ES-I3 (cell line): ENCODE measurements around the gene CACNA2D4.

Experiments
- H3K36me3 ChIP-seq: 2 replicates; pipeline ENCODE4 v1.6.1; 2013; ENCODE audit warnings: mild to moderate bottlenecking, low read length, control low read depth, moderate library complexity; ENCODE audit not compliant: insufficient read depth
- H3K4me1 ChIP-seq: 2 replicates; pipeline ENCODE4 v1.6.1; 2013; ENCODE audit warnings: mild to moderate bottlenecking, control low read depth, low read length; ENCODE audit not compliant: insufficient read depth
- H3K9ac ChIP-seq: 2 replicates; pipeline ENCODE4 v1.6.1; 2013; ENCODE audit warnings: low read depth, mild to moderate bottlenecking, low read length, moderate library complexity
- H3K9me3 ChIP-seq: 2 replicates; pipeline ENCODE4 v1.6.1; 2013; ENCODE audit warnings: mild to moderate bottlenecking, low read length, moderate library complexity; ENCODE audit not compliant: control insufficient read depth, insufficient read depth

Gene CACNA2D4

DNA sequence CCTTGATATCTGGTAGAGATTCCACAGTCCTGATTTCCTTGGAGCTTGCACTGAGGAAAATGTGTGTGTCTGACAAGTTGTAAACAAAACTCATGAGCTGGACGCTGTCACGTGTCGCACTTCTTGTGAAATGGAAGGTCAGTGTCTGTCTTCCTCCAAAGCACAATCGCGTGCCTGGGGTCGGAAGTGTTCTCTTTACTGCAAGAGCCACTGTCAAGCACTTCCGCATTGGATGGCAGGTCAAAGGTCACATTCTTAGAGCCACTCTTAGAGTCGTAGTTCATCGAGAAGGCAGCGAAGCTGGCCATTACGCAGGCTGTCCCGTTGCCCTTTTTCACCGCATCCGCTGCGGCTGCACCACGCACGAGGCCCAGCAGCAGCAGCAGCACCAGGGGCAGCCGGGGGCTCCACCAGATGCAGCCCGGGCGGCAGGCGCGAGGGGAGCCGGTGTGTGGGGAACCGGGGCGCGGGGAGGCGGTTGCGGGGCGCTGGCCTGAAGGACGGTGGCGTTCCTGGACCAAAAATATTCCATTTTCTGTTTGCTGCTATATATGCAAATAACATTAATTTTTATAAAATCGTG, 53.1 kb downstream of the CACNA2D4 start:
- H3K9me3 ChIP-seq = no peaks in the 10 kb centered on the region
- H3K36me3 ChIP-seq = no peaks in the 10 kb centered on the region
- no peak overlapping the region for H3K9ac ChIP-seq
- H3K4me1 ChIP-seq = no peaks in the 10 kb centered on the region

- no peaks in the 10 kb centered on the region for H3K9me3 ChIP-seq
- H3K36me3 ChIP-seq = no peaks in the 10 kb centered on the region
- no peak overlapping the region for H3K9ac ChIP-seq
- no peaks in the 10 kb centered on the region for H3K4me1 ChIP-seq
Observed at GRCh38 chr12:1864867-1865266, 53.6 kb downstream of the CACNA2D4 start.

DNA sequence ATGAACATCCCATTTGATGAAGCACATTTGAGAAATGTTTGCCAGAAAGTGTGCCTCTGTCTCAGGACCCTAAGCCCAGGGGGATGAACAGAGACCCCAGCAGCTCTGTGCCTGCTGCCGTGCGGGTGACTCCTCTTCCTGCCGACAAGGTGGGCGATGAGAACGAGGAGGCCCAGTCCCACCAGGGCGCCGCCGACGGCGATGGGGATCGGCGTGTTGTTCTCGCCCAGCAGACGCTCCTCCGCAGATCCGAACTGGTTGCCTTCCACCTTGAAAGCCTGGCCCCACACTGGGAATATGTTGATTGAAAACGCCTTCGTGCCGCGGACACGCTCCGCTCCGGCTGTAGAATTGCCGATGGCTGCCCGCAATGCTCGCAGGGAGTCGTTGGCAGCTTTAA, 54.0 kb downstream of the CACNA2D4 start:
- H3K4me1 ChIP-seq = no peaks in the 10 kb centered on the region
- H3K9me3 ChIP-seq = no peaks in the 10 kb centered on the region
- no peak overlapping the region for H3K9ac ChIP-seq
- no peaks in the 10 kb centered on the region for H3K36me3 ChIP-seq

DNA sequence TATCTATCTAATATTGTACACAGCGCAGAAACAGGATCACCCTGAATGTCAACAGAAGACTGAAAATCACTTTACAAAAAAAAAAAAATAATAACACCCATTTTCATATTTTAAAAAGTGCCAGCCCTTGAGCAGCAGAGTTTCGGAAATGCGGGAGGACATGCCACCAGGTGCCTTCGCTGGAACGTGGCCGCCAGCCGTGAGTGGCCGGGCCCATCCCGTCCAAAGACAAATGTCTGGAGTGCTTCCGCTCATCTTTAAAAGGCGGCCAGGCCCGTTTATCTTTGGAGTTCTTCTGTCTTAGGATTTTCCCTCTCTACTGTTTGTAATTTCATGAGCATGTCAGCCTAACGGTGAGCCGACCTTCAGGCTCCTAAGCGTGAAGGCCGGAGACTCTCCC, 54.6 kb downstream of the CACNA2D4 start:
- H3K4me1 ChIP-seq = no peaks in the 10 kb centered on the region
- no peak overlapping the region for H3K9ac ChIP-seq
- no peaks in the 10 kb centered on the region for H3K36me3 ChIP-seq
- no peaks in the 10 kb centered on the region for H3K9me3 ChIP-seq

DNA sequence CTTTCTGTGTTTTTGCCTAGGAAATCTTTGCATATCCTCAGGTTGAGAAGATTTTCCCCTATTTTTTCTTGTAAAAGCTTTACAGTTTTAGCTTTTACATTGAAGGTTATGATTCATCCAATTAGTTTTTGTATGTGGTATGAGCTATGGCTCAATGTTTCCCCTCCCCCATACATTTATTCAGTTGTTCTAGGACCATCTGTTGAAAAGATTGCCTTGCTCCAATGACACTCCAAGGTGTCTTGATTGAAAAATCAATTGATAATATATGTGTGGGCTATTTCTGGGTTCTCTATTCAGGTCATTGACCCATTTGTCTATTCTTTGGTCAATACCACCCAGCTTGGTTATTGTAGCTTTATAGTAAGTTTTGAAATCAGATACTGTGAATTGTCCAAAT, 55.5 kb downstream of the CACNA2D4 start:
- Histone ChIP-seq H3K4me1 (no peaks in the 10 kb centered on the region), H3K9ac (no peak overlapping the region), H3K9me3 (no peaks in the 10 kb centered on the region), H3K36me3 (no peaks in the 10 kb centered on the region)

- H3K4me1 ChIP-seq = no peaks in the 10 kb centered on the region
- no peaks in the 10 kb centered on the region for H3K36me3 ChIP-seq
- no peak overlapping the region for H3K9ac ChIP-seq
- H3K9me3 ChIP-seq = peaks cover 9% of the 10 kb centered on the region
Observed at GRCh38 chr12:1859643-1860042, 58.8 kb downstream of the CACNA2D4 start.

- H3K36me3 ChIP-seq = no peaks in the 10 kb centered on the region
Observed at GRCh38 chr12:1858456-1858855, 60.0 kb downstream of the CACNA2D4 start.

DNA sequence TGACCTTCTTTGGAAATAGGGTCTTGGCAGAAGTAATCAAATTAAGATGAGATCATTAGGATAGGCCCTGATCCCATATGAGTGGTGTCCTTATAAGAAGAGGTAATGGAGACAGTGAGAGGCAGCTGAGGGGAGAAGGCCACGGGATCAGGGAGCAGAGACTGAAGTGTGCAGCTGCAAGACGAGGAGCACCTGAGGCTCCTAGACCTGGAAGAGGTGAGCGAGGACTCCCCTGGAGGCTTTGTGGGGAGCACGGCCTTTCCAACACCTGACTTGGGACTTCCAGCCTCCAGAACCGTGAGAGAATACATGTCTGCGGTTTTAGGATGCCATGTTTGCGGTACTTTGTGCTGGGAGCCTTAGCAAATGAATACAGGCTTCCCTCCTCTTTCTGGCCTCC, 60.6 kb downstream of the CACNA2D4 start:
- H3K36me3 ChIP-seq = no peaks in the 10 kb centered on the region
- H3K9ac ChIP-seq = no peak overlapping the region
- peaks cover 14% of the 10 kb centered on the region for H3K9me3 ChIP-seq
- H3K4me1 ChIP-seq = no peaks in the 10 kb centered on the region

More at GRCh38 chr12:1858456-1858855, 60.0 kb downstream of the CACNA2D4 start:
- H3K4me1 ChIP-seq = no peaks in the 10 kb centered on the region
- peaks cover 14% of the 10 kb centered on the region for H3K9me3 ChIP-seq
- H3K9ac ChIP-seq = no peak overlapping the region

GRCh38 chr12:1857086-1857485, 61.4 kb downstream of the CACNA2D4 start:
- H3K9me3 ChIP-seq = peaks cover 14% of the 10 kb centered on the region
- H3K4me1 ChIP-seq = no peaks in the 10 kb centered on the region
- H3K36me3 ChIP-seq = no peaks in the 10 kb centered on the region
- H3K9ac ChIP-seq = no peak overlapping the region

- no peak overlapping the region for H3K9ac ChIP-seq
- H3K9me3 ChIP-seq = peaks cover 14% of the 10 kb centered on the region
- H3K4me1 ChIP-seq = no peaks in the 10 kb centered on the region
- H3K36me3 ChIP-seq = no peaks in the 10 kb centered on the region
Observed at GRCh38 chr12:1855241-1855640, 63.2 kb downstream of the CACNA2D4 start.

GRCh38 chr12:1853716-1854115, 64.7 kb downstream of the CACNA2D4 start:
- Histone ChIP-seq H3K9me3 (peaks cover 14% of the 10 kb centered on the region), H3K4me1 (no peaks in the 10 kb centered on the region), H3K36me3 (no peaks in the 10 kb centered on the region), H3K9ac (no peak overlapping the region)

DNA sequence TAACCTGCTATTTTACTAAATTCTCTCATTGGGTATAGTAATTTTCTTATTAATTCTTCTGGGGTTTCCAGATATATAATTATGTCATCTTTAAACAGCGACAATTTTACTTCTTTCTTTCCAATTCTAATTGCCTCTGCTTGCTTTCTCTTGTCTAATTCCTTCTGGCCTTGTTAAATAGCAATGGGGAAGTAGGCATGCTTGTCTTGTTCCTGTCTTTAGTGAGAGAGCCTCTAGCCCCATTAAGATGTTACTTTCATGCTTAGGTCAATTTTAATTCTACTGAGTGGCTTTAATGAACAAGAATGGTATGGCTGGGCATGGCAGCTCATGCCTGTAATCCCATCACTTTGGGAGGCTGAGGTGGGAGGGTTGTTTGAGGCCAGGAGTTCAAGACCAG, 66.4 kb downstream of the CACNA2D4 start:
- Histone ChIP-seq H3K9ac (no peak overlapping the region), H3K4me1 (no peaks in the 10 kb centered on the region), H3K36me3 (no peaks in the 10 kb centered on the region), H3K9me3 (peaks cover 14% of the 10 kb centered on the region)

- no peak overlapping the region for H3K9ac ChIP-seq
- no peaks in the 10 kb centered on the region for H3K36me3 ChIP-seq
- peaks cover 14% of the 10 kb centered on the region for H3K9me3 ChIP-seq
- no peaks in the 10 kb centered on the region for H3K4me1 ChIP-seq
Observed at GRCh38 chr12:1851151-1851701, 67.2 kb downstream of the CACNA2D4 start.

DNA sequence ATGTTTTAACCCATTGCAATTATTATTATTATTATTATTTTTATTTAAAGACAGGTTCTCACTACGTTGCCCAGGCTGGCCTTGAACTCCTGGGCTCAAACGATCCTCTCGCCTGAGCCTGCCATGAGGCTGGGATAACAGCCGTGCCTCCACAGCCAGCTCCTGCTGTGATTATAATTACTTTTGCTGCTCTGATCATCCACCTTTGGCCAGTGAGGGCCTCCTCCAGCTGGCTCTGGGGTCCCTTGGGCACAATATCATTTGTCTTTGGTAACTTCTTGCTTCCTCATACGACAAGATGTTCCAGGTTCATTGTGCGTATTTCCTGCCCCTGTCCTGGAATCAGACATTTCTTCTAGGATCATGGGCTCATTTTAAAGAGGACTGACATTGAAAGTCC, 69.7 kb downstream of the CACNA2D4 start:
- Histone ChIP-seq H3K9ac (no peak overlapping the region), H3K36me3 (no peaks in the 10 kb centered on the region), H3K9me3 (no peaks in the 10 kb centered on the region), H3K4me1 (peaks cover 8% of the 10 kb centered on the region; the same call in 1 of the 2 replicates)

GRCh38 chr12:1848146-1848545, 70.3 kb downstream of the CACNA2D4 start:
- Histone ChIP-seq H3K4me1 (peaks cover 8% of the 10 kb centered on the region; the same call in 1 of the 2 replicates), H3K9ac (no peak overlapping the region), H3K9me3 (no peaks in the 10 kb centered on the region), H3K36me3 (no peaks in the 10 kb centered on the region)
